CD8-positive, alpha-beta memory T cell (primary cell): ENCODE data around the gene KRT14. TPM values are rescaled to one million over a fixed set of nuclear protein-coding genes. Genes with fewer than 3 reads are reported as not detected.
A peak's percentile ranks its signal among the peaks of the same experiment; 100 is the strongest.
"Not testable (repeated sequence)": the region's sequence is repeated elsewhere in the genome, so short reads cannot be mapped to it uniquely, and the experiment has no call there.

Experiments
- CTCF ChIA-PET: fragments of 350-600 bp; sonication (Branson Sonifier 250); formaldehyde crosslinking; loops from one replicate; lab custom pipeline; 2021; ENCODE audit warnings: antibody characterized with exemption; lab: Charles Lee
- POLR2A ChIA-PET: fragments of 350-600 bp; sonication (Branson Sonifier 250); formaldehyde crosslinking; loops from one replicate; lab custom pipeline; 2021; ENCODE audit warnings: antibody characterized with exemption; lab: Charles Lee
- DNase-seq, 5 donors: peaks; one replicate each; pipeline versions ENCODE4 v3.0.0 to v3.0.0-alpha.2; 2020 to 2022; ENCODE audit warnings: mixed read lengths in 1 of 5
- H3K27ac ChIP-seq: one replicate; pipeline ENCODE4 v1.7.0; 2013; ENCODE audit warnings: low read depth, mild to moderate bottlenecking, low read length, moderate library complexity
- H3K27me3 ChIP-seq: 2 replicates; pipeline ENCODE4 v1.7.0; 2013; ENCODE audit warnings: low read length, mild to moderate bottlenecking; ENCODE audit not compliant: insufficient read depth, poor library complexity, severe bottlenecking
- H3K36me3 ChIP-seq: 2 replicates; pipeline ENCODE4 v1.7.0; 2013; ENCODE audit warnings: mild to moderate bottlenecking, low read length, moderate library complexity; ENCODE audit not compliant: insufficient read depth
- H3K4me1 ChIP-seq: 2 replicates; pipeline ENCODE4 v1.7.0; 2013; ENCODE audit warnings: mild to moderate bottlenecking, low read length, moderate library complexity; ENCODE audit not compliant: insufficient read depth
- H3K4me3 ChIP-seq: 2 replicates; pipeline ENCODE4 v1.7.0; 2013; ENCODE audit warnings: mild to moderate bottlenecking, low read length
- H3K9me3 ChIP-seq: 2 replicates; pipeline ENCODE4 v1.7.0; 2013; ENCODE audit warnings: mild to moderate bottlenecking, low read length
- H3K27ac Mint-ChIP-seq, 8 donors: one replicate each; pipeline ENCODE4 v1.8.0; 2020 to 2021; ENCODE audit warnings: mixed read lengths in 8 of 8, mild to moderate bottlenecking in 6 of 8, inconsistent platforms in 3 of 8, moderate library complexity in 3 of 8
- H3K27me3 Mint-ChIP-seq, 2 donors: one replicate each; pipeline ENCODE4 v1.8.0; 2020 to 2021; ENCODE audit warnings: mixed read lengths in 2 of 2, mild to moderate bottlenecking in 1 of 2, moderate library complexity in 1 of 2
- H3K36me3 Mint-ChIP-seq, 3 donors: one replicate each; pipeline ENCODE4 v1.8.0; 2020 to 2021; ENCODE audit warnings: mixed read lengths in 3 of 3, inconsistent platforms in 1 of 3, mild to moderate bottlenecking in 1 of 3
- H3K4me1 Mint-ChIP-seq, 3 donors: one replicate each; pipeline ENCODE4 v1.8.0; 2020 to 2021; ENCODE audit warnings: mixed read lengths in 3 of 3, inconsistent platforms in 1 of 3, mild to moderate bottlenecking in 1 of 3
- H3K4me3 Mint-ChIP-seq, 7 donors: one replicate each; pipeline ENCODE4 v1.8.0; 2020 to 2021; ENCODE audit warnings: mixed read lengths in 7 of 7, mild to moderate bottlenecking in 6 of 7, moderate library complexity in 4 of 7, inconsistent platforms in 2 of 7
- H3K9me3 Mint-ChIP-seq, 5 donors: one replicate each; pipeline ENCODE4 v1.8.0; 2020 to 2022; ENCODE audit warnings: mixed read lengths in 5 of 5, mild to moderate bottlenecking in 3 of 5, moderate library complexity in 2 of 5, inconsistent platforms in 1 of 5
- polyA plus RNA-seq: library from polyadenylated mRNA; unstranded; fragments of 300-500 nt; fragmentation: Illumina TruSeq; gene quantifications from one replicate; pipeline ENCODE4 v1.2.3, GENCODE V29; 2021
- total RNA-seq, 2 experiments: library from RNA; stranded (reverse); gene quantifications; one replicate each; pipeline ENCODE4 v1.2.3, GENCODE V29; 2021

KRT14 gene
- total and polyA plus RNA-seq, 3 experiments from 2014 or later, result not detected

GRCh38 chr17:41580244-41580575 lies 6.5 kb downstream of the KRT14 start:
- no peak overlapping the region for H3K27ac Mint-ChIP-seq
- ChIA-PET CTCF (interaction anchor here (0.9 to 1.3 kb wide), 2 partner anchors 11 to 68 kb away, joined by 3 to 4 read pairs; no protein-coding TSS in a partner anchor), POLR2A (no interaction called here)

DNA sequence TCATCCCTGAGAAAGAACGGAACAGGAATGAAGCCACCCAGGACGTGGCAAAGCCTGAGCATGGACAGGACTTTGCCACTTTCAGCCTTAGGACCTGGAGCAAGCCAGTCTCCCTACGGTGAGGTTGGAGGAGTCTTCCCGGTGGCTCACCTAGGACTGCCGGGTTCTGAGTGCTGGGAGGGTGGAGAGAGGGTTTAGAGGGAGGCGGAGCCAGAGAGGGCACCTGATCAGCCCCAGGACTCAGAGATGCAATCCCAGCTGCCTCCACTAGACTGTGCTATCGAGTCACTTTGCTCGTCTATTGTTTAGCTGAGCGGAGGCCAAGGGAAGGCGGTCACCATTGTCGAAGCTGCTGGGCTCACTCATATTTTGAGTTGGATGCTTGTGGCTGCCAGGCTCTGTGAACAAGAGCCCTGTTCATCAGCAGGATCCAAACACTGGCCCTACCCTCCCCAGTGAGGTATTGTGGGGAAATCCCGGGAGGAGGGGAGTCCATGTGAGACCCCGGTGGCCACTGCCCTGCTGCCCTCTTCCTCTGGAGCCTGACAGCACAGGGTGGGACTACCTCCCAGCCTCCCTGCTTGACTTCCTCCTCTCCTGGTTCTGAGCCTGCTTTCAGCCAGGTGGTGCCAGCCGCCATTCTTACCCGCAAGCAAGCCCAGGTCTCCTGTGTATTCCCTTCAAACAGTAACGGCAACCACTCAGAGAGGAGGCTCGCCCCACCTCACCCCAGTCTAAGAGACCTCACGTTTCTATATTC lies 7.0 kb downstream of the KRT14 start:
- Mint-ChIP-seq H3K9me3 (no peaks in the 10 kb centered on the region), H3K27ac (no peak overlapping the region), H3K27me3 (peaks cover 24 to 78% of the 10 kb centered on the region in 2 donors), H3K36me3 (no peaks in the 10 kb centered on the region), H3K4me1 (peaks cover 0 to 5% (median 0%) of the 10 kb centered on the region in 3 donors), H3K4me3 (no peak overlapping the region)
- ChIA-PET CTCF (interaction anchor here (0.9 to 1.3 kb wide), 2 partner anchors 10 to 69 kb away, joined by 3 to 4 read pairs; no protein-coding TSS in a partner anchor), POLR2A (interaction anchor here (0.6 to 0.7 kb wide), 2 partner anchors 29 to 887 kb away, joined by 3 read pairs; no protein-coding TSS in a partner anchor)
- Histone ChIP-seq H3K36me3 (no peaks in the 10 kb centered on the region), H3K27me3 (peaks cover 6% of the 10 kb centered on the region), H3K9me3 (no peaks in the 10 kb centered on the region), H3K4me3 (no peak overlapping the region), H3K27ac (no peak overlapping the region), H3K4me1 (no peaks in the 10 kb centered on the region)
- peak; percentile 29 to 57 (median 34) for DNase-seq

More at GRCh38 chr17:41580244-41580575, 6.5 kb downstream of the KRT14 start:
- H3K9me3 ChIP-seq, result no peaks in the 10 kb centered on the region
- no peak overlapping the region for H3K4me3 ChIP-seq
- peaks cover 6% of the 10 kb centered on the region for H3K27me3 ChIP-seq
- Mint-ChIP-seq H3K4me3 (no peak overlapping the region), H3K27me3 (peaks cover 25 to 73% of the 10 kb centered on the region in 2 donors), H3K9me3 (no peaks in the 10 kb centered on the region), H3K36me3 (no peaks in the 10 kb centered on the region), H3K4me1 (peaks cover 0 to 5% (median 0%) of the 10 kb centered on the region in 3 donors)
- H3K27ac ChIP-seq, result no peak overlapping the region
- H3K36me3 ChIP-seq, result no peaks in the 10 kb centered on the region
- DNase-seq, result no peak
- H3K4me1 ChIP-seq, result no peaks in the 10 kb centered on the region

DNA sequence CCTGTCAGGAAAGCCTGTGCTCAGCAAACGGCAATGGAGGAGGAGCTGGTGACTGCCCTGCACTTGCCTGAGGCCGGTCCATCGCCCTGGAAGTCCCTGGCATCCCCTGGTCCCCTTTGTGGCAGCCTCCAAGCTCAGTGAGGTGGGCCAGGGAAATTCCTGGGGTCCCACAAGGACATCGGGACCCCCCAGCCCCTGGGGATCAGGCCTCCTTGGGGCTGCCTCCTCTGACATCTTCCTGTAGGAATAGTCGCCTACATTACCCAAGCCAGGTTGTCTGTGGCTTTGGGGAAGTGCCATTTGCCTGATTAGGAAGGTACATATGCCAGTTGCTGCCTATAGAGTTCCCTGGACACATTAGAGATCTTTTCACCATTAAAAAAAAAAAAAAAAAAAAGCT lies 7.7 kb downstream of the KRT14 start:
- Histone ChIP-seq H3K9me3 (no peaks in the 10 kb centered on the region), H3K27me3 (peaks cover 6% of the 10 kb centered on the region), H3K27ac (no peak overlapping the region), H3K36me3 (no peaks in the 10 kb centered on the region), H3K4me3 (no peak overlapping the region), H3K4me1 (no peaks in the 10 kb centered on the region)
- peaks cover 28 to 78% of the 10 kb centered on the region in 2 donors for H3K27me3 Mint-ChIP-seq
- H3K9me3 Mint-ChIP-seq, result no peaks in the 10 kb centered on the region
- no peak for DNase-seq
- CTCF ChIA-PET, result interaction anchor here (0.9 to 1.3 kb wide), 2 partner anchors 9 to 69 kb away, joined by 3 to 4 read pairs; no protein-coding TSS in a partner anchor
- no peak overlapping the region for H3K27ac Mint-ChIP-seq
- H3K4me1 Mint-ChIP-seq, result peaks cover 0 to 5% (median 0%) of the 10 kb centered on the region in 3 donors
- H3K36me3 Mint-ChIP-seq, result no peaks in the 10 kb centered on the region
- no peak overlapping the region for H3K4me3 Mint-ChIP-seq
- POLR2A ChIA-PET, result interaction anchor here (0.6 to 0.7 kb wide), 2 partner anchors 29 to 887 kb away, joined by 3 read pairs; no protein-coding TSS in a partner anchor

- H3K27ac Mint-ChIP-seq, result no peak overlapping the region
- H3K27me3 ChIP-seq, result peaks cover 8% of the 10 kb centered on the region
Measured at GRCh38 chr17:41578538-41578937, 8.2 kb downstream of the KRT14 start.

DNA sequence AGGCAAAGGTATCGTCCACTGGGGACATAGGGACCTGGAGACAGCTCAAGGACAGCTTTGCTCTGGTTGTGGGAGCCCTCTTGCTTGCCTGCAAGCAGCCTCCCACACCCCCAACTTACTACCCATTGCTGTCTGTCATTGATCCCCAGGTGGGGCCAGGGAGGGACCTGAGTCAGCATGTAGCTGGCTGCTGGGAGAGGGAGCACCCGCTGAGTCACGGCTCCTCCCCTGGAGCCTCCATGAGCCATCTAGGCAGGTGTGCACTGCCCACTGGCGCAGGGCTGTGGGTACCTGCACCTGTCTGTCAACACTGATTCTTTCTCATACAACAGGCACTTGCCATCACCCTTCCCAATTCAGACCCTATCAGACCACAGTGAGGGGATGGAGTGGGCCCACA lies 10.0 kb downstream of the KRT14 start:
- H3K4me1 Mint-ChIP-seq, DNase-seq, POLR2A ChIA-PET, H3K36me3 ChIP-seq, H3K9me3 ChIP-seq, H3K36me3 Mint-ChIP-seq, H3K27ac ChIP-seq, H3K27me3 ChIP-seq, H3K4me3 ChIP-seq, H3K27ac Mint-ChIP-seq, H3K9me3 Mint-ChIP-seq, CTCF ChIA-PET, H3K4me1 ChIP-seq: not testable (repeated sequence)
- Mint-ChIP-seq H3K4me3 (peak overlapping the region in 1 of 7 donors; percentile 35), H3K27me3 (peaks cover 33 to 77% of the 10 kb centered on the region in 2 donors)

More at GRCh38 chr17:41578538-41578937, 8.2 kb downstream of the KRT14 start:
- ChIA-PET POLR2A (no interaction called here), CTCF (no interaction called here)
- Mint-ChIP-seq H3K27me3 (peaks cover 27 to 77% of the 10 kb centered on the region in 2 donors), H3K4me1 (peaks cover 0 to 5% (median 0%) of the 10 kb centered on the region in 3 donors), H3K9me3 (no peaks in the 10 kb centered on the region), H3K4me3 (no peak overlapping the region), H3K36me3 (no peaks in the 10 kb centered on the region)
- Histone ChIP-seq H3K27ac (no peak overlapping the region), H3K9me3 (no peaks in the 10 kb centered on the region), H3K36me3 (no peaks in the 10 kb centered on the region), H3K4me1 (no peaks in the 10 kb centered on the region), H3K4me3 (no peak overlapping the region)
- DNase-seq, result no peak

GRCh38 chr17:41575336-41575735 lies 11.4 kb downstream of the KRT14 start:
- ChIA-PET CTCF (no interaction called here), POLR2A (no interaction called here)
- no peak overlapping the region for H3K4me3 Mint-ChIP-seq

DNA sequence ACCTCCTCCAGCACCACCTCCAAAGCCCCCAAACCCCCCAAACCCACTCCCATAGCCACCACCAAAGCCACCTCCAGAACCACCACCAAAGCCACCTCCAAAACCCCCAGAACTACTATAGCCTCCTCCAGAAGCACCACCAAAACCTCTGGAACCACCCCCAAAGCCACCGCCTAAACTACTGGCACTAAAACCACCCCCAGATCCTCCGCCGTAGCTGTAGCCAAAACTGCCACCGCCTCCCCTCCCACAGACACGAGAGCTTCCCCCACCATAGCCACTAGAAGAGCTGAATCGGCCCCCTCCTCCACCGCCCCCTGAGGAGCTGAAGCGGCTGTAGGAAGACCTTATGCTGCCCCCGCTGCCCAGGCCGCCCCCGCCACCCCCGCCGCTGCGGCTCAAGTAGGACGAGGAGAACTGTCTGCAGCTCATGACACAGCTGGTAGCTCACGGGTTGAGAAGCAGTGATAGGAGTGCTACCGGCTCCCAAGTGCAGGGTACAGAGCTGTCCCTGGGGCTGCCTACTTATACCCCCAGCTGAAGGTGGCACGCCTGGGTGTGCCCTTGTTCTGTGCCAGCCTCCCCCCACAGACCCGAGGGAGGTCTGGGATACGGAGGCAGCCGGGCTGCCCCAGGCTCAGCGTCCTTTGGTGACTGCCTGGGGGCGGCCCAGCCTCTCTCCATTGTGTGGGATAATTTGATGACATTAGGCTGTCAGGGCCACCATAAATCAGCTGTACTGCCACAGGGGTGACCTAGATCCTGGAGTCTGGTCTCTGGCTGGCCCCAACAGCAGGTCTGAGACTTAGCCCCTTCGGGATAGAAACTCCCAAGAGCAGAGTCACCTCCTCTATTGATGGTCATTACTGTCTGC lies 14.9 kb downstream of the KRT14 start, which contains the start of gene KRT9:
TSS of gene KRT9 (minus strand) at position 499 of the 874 bp plus-strand sequence. CDS start at position 432, 67 bp downstream.
- DNase-seq, result no peak
- no peak within 1 kb of the TSS for H3K27ac ChIP-seq
- H3K36me3 ChIP-seq, result no peaks in the 10 kb centered on the region
- Mint-ChIP-seq H3K27ac (no peak within 1 kb of the TSS), H3K4me1 (peaks cover 10 to 15% (median 14%) of the 10 kb centered on the region in 3 donors), H3K36me3 (no peaks in the 10 kb centered on the region), H3K27me3 (peaks cover 18 to 41% of the 10 kb centered on the region in 2 donors), H3K4me3 (no peak within 1 kb of the TSS), H3K9me3 (peaks cover 5 to 12% (median 9%) of the 10 kb centered on the region in 5 donors)
- H3K9me3 ChIP-seq, result peaks cover 8% of the 10 kb centered on the region
- H3K4me1 ChIP-seq, result no peaks in the 10 kb centered on the region
- CTCF ChIA-PET, result interaction anchor here (1.3 kb wide), 1 partner anchor 23 kb away, joined by 5 read pairs; no protein-coding TSS in a partner anchor
- peaks cover 3% of the 10 kb centered on the region for H3K27me3 ChIP-seq
- no peak within 1 kb of the TSS for H3K4me3 ChIP-seq
- POLR2A ChIA-PET, result no interaction called here

More at GRCh38 chr17:41575336-41575735, 11.4 kb downstream of the KRT14 start:
- peaks cover 0 to 5% (median 0%) of the 10 kb centered on the region in 3 donors for H3K4me1 Mint-ChIP-seq
- no peaks in the 10 kb centered on the region for H3K36me3 ChIP-seq
- H3K4me1 ChIP-seq, result no peaks in the 10 kb centered on the region
- H3K9me3 Mint-ChIP-seq, result no peaks in the 10 kb centered on the region
- no peak overlapping the region for H3K27ac ChIP-seq
- H3K27me3 ChIP-seq, result peaks cover 10% of the 10 kb centered on the region
- H3K27me3 Mint-ChIP-seq, result peaks cover 30 to 68% of the 10 kb centered on the region in 2 donors
- DNase-seq, result no peak
- no peaks in the 10 kb centered on the region for H3K9me3 ChIP-seq
- H3K4me3 ChIP-seq, result no peak overlapping the region
- H3K36me3 Mint-ChIP-seq, result no peaks in the 10 kb centered on the region
- H3K27ac Mint-ChIP-seq, result no peak overlapping the region
